H1 (cell line): ENCODE results near the gene RELL1. TPM values are rescaled to one million over a fixed set of nuclear protein-coding genes. Genes with fewer than 3 reads are reported as not detected.

Experiments used
- CTCF ChIA-PET: fragments of 300-600 bp; sonication (Branson Sonifier 250); formaldehyde crosslinking; loops from one replicate; lab custom pipeline; 2021; ENCODE audit not compliant: partially characterized antibody; lab: Charles Lee
- POLR2A ChIA-PET: fragments of 300-600 bp; sonication (Branson Sonifier 250); formaldehyde crosslinking; loops from one replicate; lab custom pipeline; 2021; ENCODE audit warnings: inconsistent platforms; ENCODE audit not compliant: partially characterized antibody; lab: Charles Lee
- DNase-seq, 2 experiments: peaks; one replicate each; pipeline versions ENCODE4 v3.0.0 to v3.0.0-alpha.2; 2010 to 2022; ENCODE audit warnings: low spot score in 2 of 2, low read depth in 1 of 2, mixed read lengths in 1 of 2
- FAIRE-seq: peaks from 2 replicates; lab custom pipeline; 2011; peaks lifted over from hg19 to GRCh38; lab: Jason Lieb, UNC
- H2AFZ ChIP-seq: 2 replicates; pipeline ENCODE4 v1.8.1; 2012; ENCODE audit warnings: low read length, inconsistent platforms
- H2AK5ac ChIP-seq: 2 replicates; pipeline ENCODE4 v1.6.1; 2013; ENCODE audit warnings: low read depth, low read length
- H2BK120ac ChIP-seq: replicated peaks from 2 replicates; pipeline ENCODE3; 2013; ENCODE audit warnings: low read depth, low read length, inconsistent platforms
- H2BK12ac ChIP-seq: 2 replicates; pipeline ENCODE4 v1.6.1; 2013; ENCODE audit warnings: low read depth, low read length
- H2BK15ac ChIP-seq: 2 replicates; pipeline ENCODE4 v1.6.1; 2013; ENCODE audit warnings: low read length
- H2BK20ac ChIP-seq: 2 replicates; pipeline ENCODE4 v1.6.1; 2013; ENCODE audit warnings: low read length
- H2BK5ac ChIP-seq: 2 replicates; pipeline ENCODE4 v1.6.1; 2013; ENCODE audit warnings: low read depth, low read length
- H3K14ac ChIP-seq: 2 replicates; pipeline ENCODE4 v1.6.1; 2013; ENCODE audit warnings: inconsistent platforms; ENCODE audit not compliant: insufficient read length
- H3K18ac ChIP-seq: 2 replicates; pipeline ENCODE4 v1.6.1; 2013; ENCODE audit warnings: low read length; ENCODE audit errors: extremely low read depth
- H3K23ac ChIP-seq: 2 replicates; pipeline ENCODE4 v1.6.1; 2013; ENCODE audit warnings: inconsistent platforms; ENCODE audit not compliant: insufficient read length
- H3K23me2 ChIP-seq: 2 replicates; pipeline ENCODE4 v1.6.1; 2013; ENCODE audit warnings: low read depth, low read length
- H3K27ac ChIP-seq: 2 replicates; pipeline ENCODE4 v1.6.1; 2011; ENCODE audit warnings: low read depth, low read length, inconsistent platforms
- H3K27me3 ChIP-seq, 4 experiments: replicated peaks in 1 of 4; 1 replicate in 1 of 4; 2 replicates in 3 of 4; pipeline versions ENCODE4 v1.6.1 to v1.8.1; 2011 to 2013; ENCODE audit warnings: low read length in 3 of 4, mild to moderate bottlenecking in 3 of 4, inconsistent platforms in 2 of 4, mixed read lengths in 2 of 4, moderate library complexity in 1 of 4; ENCODE audit not compliant: control insufficient read depth in 3 of 4, insufficient read depth in 3 of 4; ENCODE audit errors: extremely low read depth in 1 of 4
- H3K36me3 ChIP-seq, 4 experiments: 2 replicates each; pipeline versions ENCODE4 v1.6.1 to v1.8.1; 2011 to 2013; ENCODE audit warnings: mild to moderate bottlenecking in 4 of 4, low read length in 3 of 4, moderate library complexity in 2 of 4, control low read depth in 1 of 4, inconsistent platforms in 1 of 4; ENCODE audit not compliant: insufficient read depth in 4 of 4, control insufficient read depth in 2 of 4
- H3K4ac ChIP-seq: replicated peaks from 2 replicates; pipeline ENCODE3; 2013; ENCODE audit warnings: low read length, low read depth, mixed read lengths, inconsistent platforms; ENCODE audit not compliant: insufficient read length
- H3K4me1 ChIP-seq, 4 experiments: replicated peaks in 1 of 4; 1 replicate in 1 of 4; 2 replicates in 3 of 4; pipeline versions ENCODE4 v1.6.1 to v1.8.1; 2011 to 2013; ENCODE audit warnings: low read length in 3 of 4, inconsistent platforms in 2 of 4, mixed read lengths in 1 of 4; ENCODE audit not compliant: insufficient read depth in 4 of 4, control insufficient read depth in 3 of 4
- H3K4me2 ChIP-seq, 2 experiments: 2 replicates each; pipeline versions ENCODE4 v1.6.1 to v1.8.1; 2011 to 2013; ENCODE audit warnings: low read depth in 2 of 2, low read length in 2 of 2, control low read depth in 1 of 2, inconsistent platforms in 1 of 2, mild to moderate bottlenecking in 1 of 2; ENCODE audit not compliant: insufficient read depth in 1 of 2
- H3K4me3 ChIP-seq, 4 experiments: fragments of 200-600, 300-600 bp in 1 of 4; sonication (generic), shearing (Covaris generic), sonication (Bioruptor Twin) in 1 of 4; 2 replicates each; pipeline versions ENCODE4 v1.5.1 to v1.8.1; 2011 to 2016; ENCODE audit warnings: low read length in 4 of 4, low read depth in 3 of 4, control low read depth in 2 of 4, inconsistent platforms in 2 of 4, mild to moderate bottlenecking in 2 of 4, mixed read lengths in 1 of 4, moderate library complexity in 1 of 4; ENCODE audit not compliant: insufficient read depth in 2 of 4; ENCODE audit errors: extremely low read depth in 1 of 4
- H3K56ac ChIP-seq: replicated peaks from 2 replicates; pipeline ENCODE3; 2013; ENCODE audit warnings: low read depth, mild to moderate bottlenecking, mixed read lengths, low read length, inconsistent platforms; ENCODE audit not compliant: insufficient read length
- H3K79me1 ChIP-seq: 2 replicates; pipeline ENCODE4 v1.6.1; 2013; ENCODE audit warnings: low read depth, low read length, control low read depth
- H3K79me2 ChIP-seq, 2 experiments: 2 replicates each; pipeline versions ENCODE4 v1.6.1 to v1.8.1; 2012 to 2013; ENCODE audit warnings: low read length in 2 of 2, mild to moderate bottlenecking in 2 of 2, inconsistent platforms in 1 of 2; ENCODE audit not compliant: insufficient read depth in 2 of 2, control insufficient read depth in 1 of 2
- H3K9ac ChIP-seq, 4 experiments: replicated peaks in 1 of 4; 1 replicate in 1 of 4; 2 replicates in 3 of 4; pipeline versions ENCODE4 v1.6.1 to v1.8.1; 2011 to 2013; ENCODE audit warnings: low read depth in 3 of 4, low read length in 3 of 4, control low read depth in 2 of 4, mild to moderate bottlenecking in 2 of 4, moderate library complexity in 2 of 4, inconsistent platforms in 1 of 4; ENCODE audit errors: extremely low read depth in 1 of 4
- H3K9me3 ChIP-seq, 2 experiments: 2 replicates each; pipeline versions ENCODE4 v1.6.1 to v1.8.1; 2012 to 2013; ENCODE audit warnings: mild to moderate bottlenecking in 2 of 2, moderate library complexity in 2 of 2, control low read depth in 1 of 2, inconsistent platforms in 1 of 2, low read depth in 1 of 2, low read length in 1 of 2, mixed read lengths in 1 of 2; ENCODE audit not compliant: insufficient read depth in 2 of 2
- H4K20me1 ChIP-seq, 2 experiments: replicated peaks in 1 of 2; 2 replicates each; pipeline versions ENCODE3 to v1.8.1; 2011 to 2013; ENCODE audit warnings: inconsistent platforms in 2 of 2, low read length in 2 of 2, mild to moderate bottlenecking in 1 of 2; ENCODE audit not compliant: insufficient read depth in 2 of 2, control insufficient read depth in 1 of 2
- H4K5ac ChIP-seq: 2 replicates; pipeline ENCODE4 v1.6.1; 2013; ENCODE audit warnings: low read length, low read depth, mixed read lengths, inconsistent platforms; ENCODE audit not compliant: insufficient read length
- H4K8ac ChIP-seq: 2 replicates; pipeline ENCODE4 v1.8.0; 2013; ENCODE audit warnings: mild to moderate bottlenecking, moderate library complexity, low read length, inconsistent platforms; ENCODE audit not compliant: insufficient read depth; ENCODE audit errors: extremely low read depth
- H4K91ac ChIP-seq: replicated peaks from 2 replicates; pipeline ENCODE3; 2013; ENCODE audit warnings: low read length, mixed read lengths, inconsistent platforms; ENCODE audit not compliant: insufficient read length
- CTBP2 ChIP-seq: IDR thresholded peaks from 2 replicates; pipeline ENCODE4 v1.7.0; 2011; ENCODE audit warnings: borderline replicate concordance, mild to moderate bottlenecking, moderate library complexity, mixed read lengths, low read length; ENCODE audit not compliant: insufficient read depth, insufficient read length
- EGR1 ChIP-seq: IDR thresholded peaks from 2 replicates; pipeline ENCODE4 v1.6.1; 2011; ENCODE audit warnings: low read depth, low read length, borderline replicate concordance
- EP300 ChIP-seq, 2 experiments: IDR thresholded peaks; 1 replicate in 1 of 2; 2 replicates in 1 of 2; pipeline ENCODE4 v1.6.1; 2011 to 2012; ENCODE audit warnings: low read depth in 2 of 2, low read length in 2 of 2, mild to moderate bottlenecking in 2 of 2, borderline replicate concordance in 1 of 2, inconsistent platforms in 1 of 2, moderate library complexity in 1 of 2
- NANOG ChIP-seq: IDR thresholded peaks from 2 replicates; pipeline ENCODE4 v1.6.1; 2011; ENCODE audit warnings: low read length, low read depth, mild to moderate bottlenecking, inconsistent platforms; ENCODE audit not compliant: insufficient read depth, poor library complexity, severe bottlenecking
- NRF1 ChIP-seq: IDR thresholded peaks from 2 replicates; pipeline ENCODE4 v1.6.1; 2011; ENCODE audit warnings: mild to moderate bottlenecking, low read depth, low read length, improper control_type of control experiment
- RFX5 ChIP-seq: IDR thresholded peaks from 2 replicates; pipeline ENCODE4 v1.6.1; 2011; ENCODE audit warnings: low read depth, low read length, improper control_type of control experiment, borderline replicate concordance
- SIRT6 ChIP-seq: IDR thresholded peaks from one replicate; pipeline ENCODE4 v1.7.1; 2012; ENCODE audit warnings: low read length, inconsistent platforms
- YY1 ChIP-seq: IDR thresholded peaks from 2 replicates; pipeline ENCODE4 v1.6.1; 2011; ENCODE audit warnings: low read depth, mild to moderate bottlenecking, low read length
- WGBS, 2 experiments: shearing (Covaris generic) in 1 of 2; methylation state at CpG; one replicate each; pipeline versions ENCODE4 v1.1.6 to v1.1.7; 2013 to 2015; ENCODE audit warnings: low lambda C conversion rate in 2 of 2, mixed read lengths in 2 of 2, inconsistent platforms in 1 of 2, low coverage in 1 of 2, missing lambda C conversion rate in 1 of 2; ENCODE audit not compliant: insufficient replicate concordance in 2 of 2, insufficient coverage in 1 of 2, insufficient read length in 1 of 2; ENCODE audit errors: extremely low coverage in 1 of 2, missing lambda C conversion rate in 1 of 2; 5-methylcytosine and 5-hydroxymethylcytosine counted together
- polyA plus RNA-seq, 7 experiments: library from polyadenylated mRNA; depleted of rRNA in 3 of 7; stranded (reverse) in 5 of 7; unstranded in 2 of 7; fragments of >200 nt in 5 of 7; fragments of 200-250 nt in 2 of 7; gene quantifications; 1 replicate in 5 of 7; 2 replicates in 1 of 7; 4 replicates in 1 of 7; pipeline versions ENCODE4 v1.2.1 to v1.2.3, GENCODE V29; 2011 to 2013; ENCODE audit warnings: missing spikeins in 2 of 7, mixed read lengths in 2 of 7
- total RNA-seq: library from RNA; stranded (reverse); fragmentation: NEBNext Ultra II Directional; extraction: Animal tissue kit (Norgen Biotek cat#: 25700); gene quantifications from 2 replicates; pipeline ENCODE4 v1.2.1, GENCODE V29; 2021

RELL1 gene
- total and polyA plus RNA-seq, 2 of the 8 experiments (the other 6 are each of a cell fraction or from before 2014, with no cell fraction given): 2.1 to 14.1 TPM

- Histone ChIP-seq H3K36me3 (no peaks in the 10 kb centered on the region), H3K14ac (no peak overlapping the region), H4K20me1 (no peaks in the 10 kb centered on the region), H3K79me1 (no peaks in the 10 kb centered on the region), H2BK5ac (no peak overlapping the region), H3K9ac (no peak overlapping the region), H2BK120ac (no peak overlapping the region), H3K27me3 (no peaks in the 10 kb centered on the region), H4K5ac (no peak overlapping the region), H2BK20ac (no peak overlapping the region), H2AFZ (no peak overlapping the region), H3K79me2 (no peaks in the 10 kb centered on the region), H4K91ac (no peak overlapping the region), H2BK15ac (no peak overlapping the region), H3K4me1 (no peaks in the 10 kb centered on the region), H3K56ac (no peak overlapping the region), H3K23me2 (no peaks in the 10 kb centered on the region), H3K4ac (no peak overlapping the region), H3K27ac (no peak overlapping the region), H3K23ac (no peak overlapping the region), H3K4me2 (no peak overlapping the region), H3K4me3 (no peak overlapping the region), H4K8ac (no peak overlapping the region), H2AK5ac (no peak overlapping the region), H3K18ac (no peak overlapping the region), H2BK12ac (no peak overlapping the region), H3K9me3 (no peaks in the 10 kb centered on the region)
- 98% methylated on average over 3 of the region's 3 CpGs; no CpG with 5 or more reads in 1 of the 2 experiments for WGBS, 2 experiments
- ChIA-PET CTCF (no interaction called here), POLR2A (no interaction called here)
- DNase-seq (no peak), FAIRE-seq (no peak)
- TF ChIP-seq EP300 (IDR thresholded peaks at IDR 0.05; ENCODE audit: borderline replicate concordance in 1 of 2, low read depth in 2 of 2, low read length in 2 of 2): no peak
- no peak for TF ChIP-seq NRF1
- no peak for TF ChIP-seq RFX5
- no peak for TF ChIP-seq YY1
- no peak for TF ChIP-seq SIRT6
- TF ChIP-seq EGR1: no peak
- no peak for TF ChIP-seq NANOG
- no peak for TF ChIP-seq CTBP2
These were observed 19.9 kb upstream of the RELL1 start for GRCh38 chr4:37706032-37706431.
